ENCODE measurements around the gene AREL1. TPM values are rescaled to one million over a fixed set of nuclear protein-coding genes. Genes with fewer than 3 reads are reported as not detected.

The AREL1 gene
- total and polyA plus RNA-seq, 8 donors = 26.0 to 42.6 (median 28.3) TPM

DNA sequence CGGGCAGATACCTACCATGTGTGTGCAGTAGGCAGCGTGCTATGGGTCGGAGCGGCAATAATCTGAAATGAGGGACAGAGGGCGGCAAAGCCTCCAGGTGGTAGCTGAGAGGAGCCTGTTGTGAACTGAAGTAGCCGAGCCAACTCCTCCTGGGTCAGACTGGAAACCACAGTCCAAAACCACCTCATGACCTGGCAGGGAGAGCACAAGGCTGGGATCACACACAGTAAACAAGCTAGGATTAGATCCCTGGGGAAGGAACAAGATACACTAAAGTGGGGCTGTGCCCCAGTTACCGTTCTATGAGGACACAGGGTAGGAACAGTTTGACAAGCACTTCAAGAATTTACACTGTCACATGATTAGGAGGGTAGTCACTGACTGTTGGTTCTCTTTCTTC is 49.0 kb downstream of the AREL1 start:
- intact Hi-C loops (cut with DNase I) = no loop called here
- no peak for ATAC-seq
- H3K36me3 ChIP-seq = peaks cover 0 to 100% of the 10 kb centered on the region in 2 donors

GRCh38 chr14:74661726-74662450 is 51.0 kb downstream of the AREL1 start:
- Histone ChIP-seq H3K27ac (no peak overlapping the region), H3K36me3 (peaks cover 0 to 89% of the 10 kb centered on the region in 2 donors), H3K4me3 (no peak overlapping the region), H3K4me1 (no peaks in the 10 kb centered on the region), H3K27me3 (no peaks in the 10 kb centered on the region), H3K9me3 (no peaks in the 10 kb centered on the region)
- TF ChIP-seq, protein P1, sequence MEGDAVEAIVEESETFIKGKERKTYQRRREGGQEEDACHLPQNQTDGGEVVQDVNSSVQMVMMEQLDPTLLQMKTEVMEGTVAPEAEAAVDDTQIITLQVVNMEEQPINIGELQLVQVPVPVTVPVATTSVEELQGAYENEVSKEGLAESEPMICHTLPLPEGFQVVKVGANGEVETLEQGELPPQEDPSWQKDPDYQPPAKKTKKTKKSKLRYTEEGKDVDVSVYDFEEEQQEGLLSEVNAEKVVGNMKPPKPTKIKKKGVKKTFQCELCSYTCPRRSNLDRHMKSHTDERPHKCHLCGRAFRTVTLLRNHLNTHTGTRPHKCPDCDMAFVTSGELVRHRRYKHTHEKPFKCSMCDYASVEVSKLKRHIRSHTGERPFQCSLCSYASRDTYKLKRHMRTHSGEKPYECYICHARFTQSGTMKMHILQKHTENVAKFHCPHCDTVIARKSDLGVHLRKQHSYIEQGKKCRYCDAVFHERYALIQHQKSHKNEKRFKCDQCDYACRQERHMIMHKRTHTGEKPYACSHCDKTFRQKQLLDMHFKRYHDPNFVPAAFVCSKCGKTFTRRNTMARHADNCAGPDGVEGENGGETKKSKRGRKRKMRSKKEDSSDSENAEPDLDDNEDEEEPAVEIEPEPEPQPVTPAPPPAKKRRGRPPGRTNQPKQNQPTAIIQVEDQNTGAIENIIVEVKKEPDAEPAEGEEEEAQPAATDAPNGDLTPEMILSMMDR (IDR thresholded peaks at IDR 0.05) = no peak
- no peak for ATAC-seq
- no peak for DNase-seq
- intact Hi-C loops (cut with DNase I) = no loop called here

More for the DNA sequence above, 49.0 kb downstream of the AREL1 start:
- no peaks in the 10 kb centered on the region for H3K4me1 ChIP-seq
- TF ChIP-seq, protein P1 (IDR thresholded peaks at IDR 0.05) = no peak
- H3K27ac ChIP-seq = no peak overlapping the region
- no peaks in the 10 kb centered on the region for H3K27me3 ChIP-seq
- H3K9me3 ChIP-seq = no peaks in the 10 kb centered on the region
- no peak for DNase-seq
- no peak overlapping the region for H3K4me3 ChIP-seq

GRCh38 chr14:74660863-74661262 is 52.0 kb downstream of the AREL1 start:
- Histone ChIP-seq H3K4me1 (no peaks in the 10 kb centered on the region), H3K27ac (no peak overlapping the region), H3K9me3 (no peaks in the 10 kb centered on the region), H3K4me3 (no peak overlapping the region), H3K27me3 (no peaks in the 10 kb centered on the region), H3K36me3 (peaks cover 0 to 84% of the 10 kb centered on the region in 2 donors)
- intact Hi-C loops (cut with DNase I) = no loop called here
- DNase-seq (no peak), ATAC-seq (no peak)
- TF ChIP-seq, protein P1 (IDR thresholded peaks at IDR 0.05) = no peak

DNA sequence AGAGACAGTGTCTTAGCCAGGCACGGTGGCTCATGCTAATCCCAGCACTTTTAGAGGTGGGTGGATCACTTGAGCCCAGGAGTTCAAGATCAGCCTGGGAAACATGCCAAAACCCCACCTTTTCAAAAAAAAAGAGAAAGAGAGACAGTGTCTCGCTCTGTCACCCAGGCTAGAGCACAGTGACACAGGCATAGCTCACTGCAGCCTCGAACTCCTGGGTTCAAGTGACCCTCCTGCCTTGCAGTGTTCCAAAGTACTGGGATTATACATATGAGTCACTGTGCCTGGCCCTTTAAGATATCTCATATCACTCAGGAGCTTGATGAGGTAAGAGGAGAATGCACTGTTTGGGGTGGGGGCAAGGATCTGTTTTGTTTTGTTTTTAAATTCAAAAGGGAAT is 52.7 kb downstream of the AREL1 start:
- intact Hi-C loops (cut with DNase I) = no loop called here
- Histone ChIP-seq H3K27ac (no peak overlapping the region), H3K4me3 (no peak overlapping the region), H3K4me1 (peaks cover 0 to 7% of the 10 kb centered on the region in 2 donors), H3K36me3 (peaks cover 0 to 77% of the 10 kb centered on the region in 2 donors), H3K9me3 (no peaks in the 10 kb centered on the region), H3K27me3 (no peaks in the 10 kb centered on the region)
- TF ChIP-seq, protein P1 (IDR thresholded peaks at IDR 0.05) = no peak
- DNase-seq (no peak), ATAC-seq (peak; percentile 18)

GRCh38 chr14:74658535-74659131 is 54.2 kb downstream of the AREL1 start:
- TF ChIP-seq, protein P1 (IDR thresholded peaks at IDR 0.05) = no peak
- Histone ChIP-seq H3K27me3 (no peaks in the 10 kb centered on the region), H3K4me1 (peaks cover 0 to 10% of the 10 kb centered on the region in 2 donors), H3K4me3 (no peak overlapping the region), H3K9me3 (no peaks in the 10 kb centered on the region), H3K36me3 (peaks cover 0 to 62% of the 10 kb centered on the region in 2 donors), H3K27ac (no peak overlapping the region)
- DNase-seq (no peak), ATAC-seq (no peak)
- intact Hi-C loops (cut with DNase I) = no loop called here

Data from left lung (tissue), 10 donors.